H1 (cell line): Measurements from ENCODE around the gene NOTCH2.

Experiments
- CREB1 ChIP-seq: IDR thresholded peaks from 2 replicates; pipeline ENCODE4 v1.6.1; 2012; ENCODE audit warnings: inconsistent platforms
- CTCF ChIP-seq, 3 experiments: IDR thresholded peaks; 1 replicate in 2 of 3; 2 replicates in 1 of 3; pipeline versions ENCODE4 v1.5.1 to v1.6.1; 2011; ENCODE audit warnings: low read length in 3 of 3, mild to moderate bottlenecking in 3 of 3, inconsistent platforms in 2 of 3, low read depth in 1 of 3, moderate library complexity in 1 of 3; ENCODE audit not compliant: insufficient read depth in 1 of 3; ENCODE audit errors: control extremely low read depth in 1 of 3
- EGR1 ChIP-seq: IDR thresholded peaks from 2 replicates; pipeline ENCODE4 v1.6.1; 2011; ENCODE audit warnings: low read depth, low read length, borderline replicate concordance
- EP300 ChIP-seq, 2 experiments: IDR thresholded peaks; 1 replicate in 1 of 2; 2 replicates in 1 of 2; pipeline ENCODE4 v1.6.1; 2011 to 2012; ENCODE audit warnings: low read depth in 2 of 2, low read length in 2 of 2, mild to moderate bottlenecking in 2 of 2, borderline replicate concordance in 1 of 2, inconsistent platforms in 1 of 2, moderate library complexity in 1 of 2
- KDM4A ChIP-seq: IDR thresholded peaks from one replicate; pipeline ENCODE4 v1.7.1; 2012; ENCODE audit warnings: low read depth, mild to moderate bottlenecking, moderate library complexity, low read length, inconsistent platforms; ENCODE audit not compliant: severe bottlenecking
- MAFK ChIP-seq: IDR thresholded peaks from 2 replicates; pipeline ENCODE4 v1.6.1; 2012; ENCODE audit warnings: low read depth, mild to moderate bottlenecking, improper control_type of control experiment, low read length
- POLR2A ChIP-seq, 2 experiments: IDR thresholded peaks; 1 replicate in 1 of 2; 2 replicates in 1 of 2; pipeline ENCODE4 v1.6.1; 2011; ENCODE audit warnings: low read depth in 2 of 2, low read length in 2 of 2, mild to moderate bottlenecking in 2 of 2; ENCODE audit errors: control extremely low read depth in 1 of 2
- POLR2AphosphoS5 ChIP-seq: IDR thresholded peaks from 2 replicates; pipeline ENCODE4 v1.6.1; 2011; ENCODE audit warnings: low read depth, low read length
- RFX5 ChIP-seq: IDR thresholded peaks from 2 replicates; pipeline ENCODE4 v1.6.1; 2011; ENCODE audit warnings: low read depth, low read length, improper control_type of control experiment, borderline replicate concordance
- YY1 ChIP-seq: IDR thresholded peaks from 2 replicates; pipeline ENCODE4 v1.6.1; 2011; ENCODE audit warnings: low read depth, mild to moderate bottlenecking, low read length

GRCh38 chr1:119868176-119868575, 201.3 kb downstream of the NOTCH2 start:
- no peak for TF ChIP-seq RFX5
- no peak for TF ChIP-seq EGR1
- TF ChIP-seq POLR2A (IDR thresholded peaks at IDR 0.05; ENCODE audit: control extremely low read depth in 1 of 2, low read depth in 2 of 2, low read length in 2 of 2) = no peak
- no peak for TF ChIP-seq YY1
- TF ChIP-seq MAFK = no peak
- no peak for TF ChIP-seq EP300 (IDR thresholded peaks at IDR 0.05; ENCODE audit: borderline replicate concordance in 1 of 2, low read depth in 2 of 2, low read length in 2 of 2)
- no peak for TF ChIP-seq CTCF (IDR thresholded peaks at IDR 0.05; ENCODE audit: control extremely low read depth in 1 of 3, insufficient read depth in 1 of 3, low read depth in 1 of 3, low read length in 3 of 3)
- no peak for TF ChIP-seq KDM4A
- no peak for TF ChIP-seq POLR2AphosphoS5
- no peak for TF ChIP-seq CREB1
